Fibroblast of pulmonary artery (primary cell): Measurements from ENCODE around the gene NME7.
A peak's percentile ranks its signal among the peaks of the same experiment; 100 is the strongest.

Experiments
- DNase-seq: peaks from one replicate; pipeline ENCODE4 v3.0.0-alpha.2; 2010; ENCODE audit warnings: low read depth
- H3K4me3 ChIP-seq: replicated peaks from 2 replicates; pipeline ENCODE4 v1.5.1; 2011; ENCODE audit warnings: low read depth, mild to moderate bottlenecking, control low read depth, low read length, moderate library complexity
- TF ChIP-seq, protein P1 (sequence below): IDR thresholded peaks from 2 replicates; pipeline ENCODE4 v1.5.1; 2011; ENCODE audit warnings: mild to moderate bottlenecking, control low read depth, low read length, inconsistent platforms; ENCODE audit errors: missing control alignments

The NME7 gene

DNA sequence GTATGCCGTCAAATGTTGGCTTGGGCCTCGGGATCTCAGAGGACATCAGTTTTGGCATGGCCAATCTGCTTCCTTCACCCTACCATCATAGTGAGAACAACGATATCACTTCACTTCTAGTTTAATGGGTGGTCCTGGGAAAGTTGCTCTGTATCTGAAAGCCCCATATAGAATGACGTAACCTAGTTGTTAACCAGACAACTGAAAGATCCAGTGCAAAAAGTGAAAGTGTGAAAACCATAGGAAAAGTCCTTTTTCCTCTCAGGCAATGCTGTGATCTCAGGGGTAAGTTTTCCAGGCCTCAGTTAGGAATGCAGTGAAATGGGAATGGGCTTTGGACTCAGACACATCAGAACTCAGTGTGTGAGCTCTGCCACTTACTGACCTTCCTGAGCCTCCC is 279.7 kb downstream of the NME7 start:
- H3K4me3 ChIP-seq = no peak overlapping the region
- TF ChIP-seq, protein P1, sequence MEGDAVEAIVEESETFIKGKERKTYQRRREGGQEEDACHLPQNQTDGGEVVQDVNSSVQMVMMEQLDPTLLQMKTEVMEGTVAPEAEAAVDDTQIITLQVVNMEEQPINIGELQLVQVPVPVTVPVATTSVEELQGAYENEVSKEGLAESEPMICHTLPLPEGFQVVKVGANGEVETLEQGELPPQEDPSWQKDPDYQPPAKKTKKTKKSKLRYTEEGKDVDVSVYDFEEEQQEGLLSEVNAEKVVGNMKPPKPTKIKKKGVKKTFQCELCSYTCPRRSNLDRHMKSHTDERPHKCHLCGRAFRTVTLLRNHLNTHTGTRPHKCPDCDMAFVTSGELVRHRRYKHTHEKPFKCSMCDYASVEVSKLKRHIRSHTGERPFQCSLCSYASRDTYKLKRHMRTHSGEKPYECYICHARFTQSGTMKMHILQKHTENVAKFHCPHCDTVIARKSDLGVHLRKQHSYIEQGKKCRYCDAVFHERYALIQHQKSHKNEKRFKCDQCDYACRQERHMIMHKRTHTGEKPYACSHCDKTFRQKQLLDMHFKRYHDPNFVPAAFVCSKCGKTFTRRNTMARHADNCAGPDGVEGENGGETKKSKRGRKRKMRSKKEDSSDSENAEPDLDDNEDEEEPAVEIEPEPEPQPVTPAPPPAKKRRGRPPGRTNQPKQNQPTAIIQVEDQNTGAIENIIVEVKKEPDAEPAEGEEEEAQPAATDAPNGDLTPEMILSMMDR = no peak
- DNase-seq = no peak

GRCh38 chr1:169086603-169087455 is 280.8 kb downstream of the NME7 start:
- TF ChIP-seq, protein P1 = no peak
- DNase-seq = peak; percentile 73
- H3K4me3 ChIP-seq = no peak overlapping the region

DNA sequence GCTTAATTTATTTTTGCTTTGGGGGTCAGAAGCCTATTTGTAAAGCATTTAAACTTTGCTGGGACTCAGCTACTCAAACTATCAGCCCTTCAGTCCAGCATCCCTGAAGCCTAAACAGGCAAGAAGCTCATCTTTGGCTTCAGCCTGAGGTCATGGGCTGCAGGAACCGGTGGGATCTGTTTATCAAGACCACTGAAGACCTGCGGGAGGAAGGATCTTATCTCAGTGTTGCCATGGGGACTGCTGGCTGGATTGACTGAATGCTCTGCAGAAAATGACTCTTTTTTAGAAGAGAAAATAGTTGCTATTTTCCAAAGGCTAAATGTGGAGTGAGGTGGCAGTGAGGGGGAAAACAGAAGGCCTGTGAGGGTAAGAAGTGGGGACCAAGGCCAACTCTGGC is 281.7 kb downstream of the NME7 start:
- H3K4me3 ChIP-seq = no peak overlapping the region
- no peak for DNase-seq
- TF ChIP-seq, protein P1 = no peak
